ENCODE results near the gene SDSL.

The SDSL gene

GRCh38 chr12:113422030-113422885 is at the start of gene SDSL:
TSS of gene SDSL (plus strand) at chr12:113422380. CDS start at chr12:113427983, 5,603 bp downstream.
- DNase-seq (ENCODE audit: low spot score): peak; percentile 20

GRCh38 chr12:113373440-113373839 is 48.7 kb upstream of the SDSL start:
- no peak for DNase-seq (ENCODE audit: low spot score)

GRCh38 chr12:113373969-113374368 is 48.2 kb upstream of the SDSL start:
- no peak for DNase-seq (ENCODE audit: low spot score)

GRCh38 chr12:113374823-113375428 is 47.3 kb upstream of the SDSL start:
- DNase-seq (ENCODE audit: low spot score): no peak

GRCh38 chr12:113378291-113378690 is 43.9 kb upstream of the SDSL start:
- DNase-seq (ENCODE audit: low spot score): no peak

GRCh38 chr12:113381220-113381619 is 41.0 kb upstream of the SDSL start:
- no peak for DNase-seq (ENCODE audit: low spot score)

- DNase-seq (ENCODE audit: low spot score): no peak
Observed at GRCh38 chr12:113382206-113382605, 40.0 kb upstream of the SDSL start.

- no peak for DNase-seq (ENCODE audit: low spot score)
Observed at GRCh38 chr12:113384778-113385177, 37.4 kb upstream of the SDSL start.

- DNase-seq (ENCODE audit: low spot score): no peak
Observed at GRCh38 chr12:113385282-113385882, 36.8 kb upstream of the SDSL start.

- no peak for DNase-seq (ENCODE audit: low spot score)
Observed at GRCh38 chr12:113386866-113387566, 35.2 kb upstream of the SDSL start.

GRCh38 chr12:113387631-113388030 is 34.5 kb upstream of the SDSL start:
- DNase-seq (ENCODE audit: low spot score): no peak

- no peak for DNase-seq (ENCODE audit: low spot score)
Observed at GRCh38 chr12:113388351-113388750, 33.8 kb upstream of the SDSL start.

GRCh38 chr12:113390064-113391043 is 31.8 kb upstream of the SDSL start:
- DNase-seq (ENCODE audit: low spot score): no peak

- DNase-seq (ENCODE audit: low spot score): no peak
Observed at GRCh38 chr12:113391145-113391544, 31.0 kb upstream of the SDSL start.

- DNase-seq (ENCODE audit: low spot score): no peak
Observed at GRCh38 chr12:113391650-113392337, 30.4 kb upstream of the SDSL start.

GRCh38 chr12:113392520-113392919 is 29.7 kb upstream of the SDSL start:
- DNase-seq (ENCODE audit: low spot score): no peak

- DNase-seq (ENCODE audit: low spot score): no peak
Observed at GRCh38 chr12:113392988-113393579, 29.1 kb upstream of the SDSL start.

GRCh38 chr12:113393749-113394148 is 28.4 kb upstream of the SDSL start:
- DNase-seq (ENCODE audit: low spot score): no peak

- DNase-seq (ENCODE audit: low spot score): no peak
Observed at GRCh38 chr12:113395119-113395518, 27.1 kb upstream of the SDSL start.

GRCh38 chr12:113396200-113396599 is 26.0 kb upstream of the SDSL start:
- DNase-seq (ENCODE audit: low spot score): no peak

All from CD4-positive, alpha-beta T cell treated with Interleukin-2 at 100 ng/mL for 4 hours (primary cell).